GM21381 (cell line): Measurements from ENCODE around the gene SARDH.

ENCODE experiments used
- ATAC-seq: cut with Tn5 transposase; IDR thresholded peaks from one replicate; pipeline ENCODE4 v1.9.1; 2021; ENCODE audit warnings: mild to moderate bottlenecking, moderate library complexity; ENCODE audit not compliant: unreplicated experiment

The SARDH gene

DNA sequence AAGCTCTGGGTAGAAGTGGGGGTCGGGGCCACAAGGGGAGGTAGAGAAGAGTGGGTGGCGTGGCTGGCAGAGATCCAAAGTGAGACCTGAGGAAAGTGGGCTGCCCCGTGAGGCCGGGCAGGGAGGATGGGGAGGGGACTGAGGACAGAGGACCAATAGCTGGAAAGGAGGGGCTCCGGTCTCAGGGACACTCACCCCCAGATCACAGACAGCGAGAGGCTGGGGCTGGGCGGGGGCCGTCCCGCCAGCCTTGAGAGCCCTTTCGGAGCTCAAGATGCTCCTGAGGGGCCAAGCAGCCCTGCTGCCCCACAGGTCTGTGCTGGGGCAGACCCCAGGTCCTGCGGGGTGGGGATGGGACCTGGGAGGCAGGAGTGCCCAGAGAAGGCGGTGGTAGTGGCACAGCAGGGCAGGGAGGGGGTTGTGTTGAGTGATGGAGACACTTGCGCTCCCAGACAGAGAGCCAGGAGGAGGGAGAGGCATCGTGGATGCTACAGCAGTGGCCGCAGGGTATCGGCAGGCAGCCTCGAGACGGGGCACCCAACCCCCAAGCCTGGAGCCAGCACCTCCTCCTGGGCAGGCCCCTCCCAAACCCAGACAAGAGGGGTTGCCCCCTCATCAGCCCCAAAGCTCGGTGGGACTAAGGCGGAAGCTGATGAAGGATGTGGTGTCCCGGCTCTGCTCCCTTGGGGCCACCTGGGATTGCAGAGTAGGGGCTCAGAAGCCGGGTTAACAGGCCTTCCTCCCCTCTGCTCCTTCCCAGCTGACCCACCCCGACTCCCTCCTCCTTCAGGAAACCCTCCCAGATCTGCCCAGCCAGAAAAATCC lies 3.4 kb downstream of the SARDH start:
- no peak for ATAC-seq

DNA sequence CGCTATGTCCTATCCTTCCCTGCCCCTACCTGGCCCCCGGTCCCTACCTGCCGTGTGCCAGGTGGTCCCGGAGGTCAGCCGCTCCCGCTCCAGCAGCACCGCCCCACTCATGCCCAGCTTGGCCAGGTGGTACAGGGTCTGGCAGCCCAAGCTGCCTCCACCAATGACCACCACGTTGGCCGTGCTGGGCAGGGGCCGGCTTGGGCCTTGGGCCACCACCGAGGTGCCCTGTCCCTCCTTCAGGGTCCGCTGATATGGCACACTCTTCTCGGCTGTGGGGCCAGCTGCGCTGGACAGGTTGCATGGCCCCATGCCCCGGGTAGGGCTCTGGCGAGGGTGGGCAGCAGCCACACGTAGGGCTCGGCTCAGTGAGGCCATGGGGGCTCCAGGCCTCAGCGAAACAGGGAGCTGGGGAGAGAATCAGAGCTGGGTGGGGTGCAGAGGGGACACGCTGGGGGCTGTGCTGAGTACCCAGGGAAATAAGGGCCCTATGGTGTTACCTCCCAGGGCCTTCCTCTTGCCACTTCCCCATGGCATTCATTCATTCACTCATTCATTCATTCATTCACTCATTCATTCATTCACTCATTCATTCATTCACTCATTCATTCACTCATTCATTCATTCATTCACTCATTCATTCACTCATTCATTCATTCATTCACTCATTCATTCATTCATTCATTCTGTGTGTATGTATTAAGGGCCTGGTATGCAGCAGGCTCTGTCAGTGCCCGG lies 4.2 kb downstream of the SARDH start:
- ATAC-seq, result no peak

DNA sequence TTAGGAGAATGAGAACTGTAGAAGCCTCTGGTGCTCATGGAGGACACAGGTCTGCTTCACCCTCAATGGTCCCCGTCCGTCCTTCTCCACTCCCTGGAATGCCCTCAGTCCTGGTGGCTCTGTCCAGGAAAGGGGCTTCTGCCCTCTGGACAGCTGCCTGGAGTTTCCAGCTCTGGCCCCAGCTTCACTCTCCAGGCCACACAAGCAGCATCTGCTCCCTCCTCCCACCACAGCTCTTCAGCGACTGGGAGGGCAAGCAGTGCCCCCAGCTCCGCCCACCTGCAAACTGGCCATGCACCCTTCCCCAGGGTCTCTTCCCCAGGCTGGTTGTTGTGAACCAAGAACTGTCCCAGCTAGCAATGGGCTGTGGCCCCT lies 4.7 kb downstream of the SARDH start:
- ATAC-seq, result no peak

DNA sequence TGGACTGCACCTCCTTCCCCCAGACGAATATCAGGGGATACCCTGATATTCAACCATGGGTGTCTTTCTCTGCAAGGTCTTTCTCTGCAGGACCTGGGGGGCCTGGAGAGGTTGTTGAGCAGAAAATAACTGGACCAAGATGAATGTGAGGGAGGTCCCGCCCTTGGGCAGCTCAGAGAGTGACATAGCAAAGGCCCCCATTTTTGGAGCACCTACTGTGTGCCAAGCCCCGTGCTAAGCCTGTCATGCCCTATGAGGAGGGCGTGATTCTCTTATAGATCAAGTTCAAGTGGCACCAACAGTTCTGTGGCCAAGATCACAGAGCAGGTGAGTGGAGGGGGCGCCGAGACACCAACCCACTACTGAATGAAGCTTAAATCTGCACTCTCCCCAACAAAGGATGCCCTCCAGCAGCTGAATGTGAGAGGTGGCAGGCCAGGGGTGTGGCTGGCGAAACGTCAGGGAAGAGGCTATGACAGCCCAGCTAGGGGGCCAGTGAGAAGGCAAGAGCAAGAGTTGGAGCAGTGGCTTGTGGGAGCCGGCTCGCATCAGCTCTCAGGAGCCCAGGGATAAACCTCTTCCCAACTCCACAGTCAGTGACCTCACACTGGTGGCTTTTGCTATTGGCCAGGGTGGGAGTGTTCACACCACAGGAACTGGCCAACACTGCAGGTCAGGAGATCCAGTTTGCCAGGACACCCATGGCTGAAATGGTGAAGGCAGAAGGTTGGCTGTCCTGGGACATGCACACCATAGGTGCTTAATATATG lies 5.3 kb downstream of the SARDH start:
- ATAC-seq, result no peak

DNA sequence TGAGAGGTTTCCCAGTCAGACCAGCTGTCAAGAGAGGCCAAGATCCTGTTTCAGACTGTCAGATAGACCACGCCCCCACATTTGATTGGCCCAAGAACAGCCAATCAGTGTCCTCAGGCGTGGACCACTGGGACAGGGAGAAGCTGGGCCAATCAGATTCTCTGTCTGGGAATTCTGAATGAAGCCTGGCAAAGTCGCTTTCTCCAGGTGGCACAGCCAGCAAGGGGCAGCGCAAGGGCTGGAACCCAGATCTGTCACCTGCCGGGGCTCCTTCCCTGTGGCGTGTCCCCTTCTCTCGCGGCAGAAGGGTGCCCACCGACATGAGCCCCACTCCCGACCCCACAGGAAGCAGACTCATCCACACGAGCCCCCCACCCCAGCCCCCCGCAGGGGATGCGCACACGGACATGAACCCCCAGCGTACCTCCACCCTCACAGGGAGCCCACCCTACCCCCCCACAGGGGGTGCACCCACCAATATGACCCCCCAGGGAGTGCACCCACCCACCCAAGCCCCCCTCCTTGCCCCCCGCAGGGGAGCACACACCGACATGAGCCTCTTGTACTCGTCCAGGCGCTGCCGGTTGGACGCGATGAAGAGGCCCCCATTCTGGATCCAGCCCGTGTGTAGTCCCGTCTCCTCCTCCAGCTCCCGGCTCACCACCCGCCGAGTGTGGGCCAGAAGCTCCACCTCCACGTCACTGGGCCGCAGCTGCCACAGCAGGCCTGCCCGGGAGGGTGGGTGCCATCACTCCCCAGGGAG lies 6.1 kb downstream of the SARDH start:
- no peak for ATAC-seq

DNA sequence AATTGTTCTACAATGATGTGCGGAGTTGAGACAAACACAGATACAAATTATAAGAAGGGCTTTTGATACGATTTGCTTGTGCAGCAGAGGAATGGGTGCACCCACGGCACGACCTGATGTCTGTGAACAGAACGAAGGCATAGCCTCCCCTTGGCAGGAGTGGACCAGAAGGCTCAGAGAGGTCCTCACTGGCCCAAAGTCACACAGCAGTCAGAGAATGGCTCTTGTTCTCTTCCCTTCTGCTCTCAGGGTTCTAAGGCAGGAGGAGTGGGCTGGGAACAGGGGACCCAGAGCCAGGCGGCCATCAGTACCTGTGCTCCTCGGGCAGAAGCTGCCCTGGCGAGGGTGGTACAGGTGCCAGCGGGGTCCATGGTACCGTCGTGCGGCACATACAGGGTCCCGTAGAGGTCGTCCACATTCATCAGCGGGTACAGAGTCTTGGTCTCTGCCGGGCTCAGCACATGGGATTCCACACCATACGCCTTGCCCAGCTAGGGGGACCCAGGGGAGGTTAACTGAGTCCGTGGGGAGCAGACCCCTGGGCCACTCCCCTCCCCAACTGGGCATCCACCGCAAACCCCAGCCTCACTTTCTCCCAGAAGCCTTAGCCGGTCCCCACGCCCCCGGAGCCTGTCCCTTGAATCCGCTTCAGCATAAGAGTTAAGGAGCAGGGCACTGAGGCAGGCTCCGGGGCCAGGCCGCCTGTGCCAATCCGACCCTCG lies 7.0 kb downstream of the SARDH start:
- ATAC-seq, result no peak

DNA sequence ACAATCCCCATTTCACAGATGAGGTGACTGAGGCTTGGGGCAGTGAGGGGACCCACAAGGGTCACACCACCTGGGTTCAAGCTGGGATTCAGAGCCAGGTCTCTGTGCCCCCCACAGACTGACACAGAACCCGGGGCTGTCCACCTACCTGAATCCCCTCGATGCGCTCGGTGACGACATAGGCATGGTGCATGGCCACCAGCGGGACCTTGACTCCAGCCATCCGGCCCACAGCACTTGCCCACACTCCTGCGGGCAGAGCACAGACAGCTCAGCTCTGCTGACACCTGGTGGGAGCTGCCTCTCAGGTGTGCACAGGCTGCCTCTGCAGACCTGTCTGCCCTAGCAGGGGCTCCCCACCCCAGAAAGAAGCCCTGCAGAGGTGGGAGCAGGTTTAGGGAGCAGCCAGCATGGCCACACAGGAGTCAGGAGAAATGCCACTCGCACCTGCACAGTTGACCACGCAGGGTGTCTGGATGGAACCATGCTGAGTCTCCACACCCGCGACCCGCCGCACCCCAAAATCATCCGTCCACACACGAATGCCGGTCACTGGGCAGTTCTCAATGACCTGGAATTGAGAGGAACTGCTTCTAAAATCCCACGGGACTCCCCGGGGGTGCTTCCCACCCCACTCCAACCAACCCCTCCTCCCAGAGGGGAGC lies 8.4 kb downstream of the SARDH start:
- ATAC-seq, result no peak

DNA sequence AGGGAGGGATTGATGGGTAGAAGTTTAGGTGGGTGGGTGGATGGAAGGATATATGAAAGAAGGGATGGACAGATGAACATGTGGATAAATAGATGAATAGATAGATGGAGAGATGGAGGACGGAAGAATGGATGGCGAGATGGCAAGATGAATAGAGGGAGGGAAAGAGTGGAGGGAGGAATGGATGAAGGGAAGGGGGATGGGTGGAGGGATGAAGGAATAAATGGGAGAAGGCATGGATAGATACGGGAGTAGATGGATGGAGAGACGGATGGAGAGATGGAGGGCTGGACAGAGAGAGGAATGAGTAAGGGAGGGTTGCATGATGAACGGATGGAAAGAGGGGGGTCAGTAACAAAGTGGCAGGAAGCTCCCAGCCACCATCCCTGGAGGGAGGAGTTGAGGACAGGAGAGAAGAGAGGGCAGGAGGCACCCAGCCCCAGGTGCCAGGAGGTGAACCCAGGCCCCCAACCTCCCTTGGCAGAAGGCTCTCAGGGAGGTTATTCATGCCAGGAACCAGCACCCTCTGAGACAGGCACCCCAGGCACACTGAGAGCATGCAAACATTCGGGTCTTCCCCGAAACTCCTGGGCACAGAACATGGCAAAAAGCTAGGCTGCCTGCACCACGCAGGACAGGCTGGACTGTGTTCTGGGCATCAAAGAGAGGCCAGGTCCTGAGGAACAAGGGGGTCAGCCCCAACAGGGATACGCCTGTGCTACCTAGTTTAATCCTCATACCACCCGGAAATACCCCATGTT lies 9.1 kb downstream of the SARDH start:
- no peak for ATAC-seq

DNA sequence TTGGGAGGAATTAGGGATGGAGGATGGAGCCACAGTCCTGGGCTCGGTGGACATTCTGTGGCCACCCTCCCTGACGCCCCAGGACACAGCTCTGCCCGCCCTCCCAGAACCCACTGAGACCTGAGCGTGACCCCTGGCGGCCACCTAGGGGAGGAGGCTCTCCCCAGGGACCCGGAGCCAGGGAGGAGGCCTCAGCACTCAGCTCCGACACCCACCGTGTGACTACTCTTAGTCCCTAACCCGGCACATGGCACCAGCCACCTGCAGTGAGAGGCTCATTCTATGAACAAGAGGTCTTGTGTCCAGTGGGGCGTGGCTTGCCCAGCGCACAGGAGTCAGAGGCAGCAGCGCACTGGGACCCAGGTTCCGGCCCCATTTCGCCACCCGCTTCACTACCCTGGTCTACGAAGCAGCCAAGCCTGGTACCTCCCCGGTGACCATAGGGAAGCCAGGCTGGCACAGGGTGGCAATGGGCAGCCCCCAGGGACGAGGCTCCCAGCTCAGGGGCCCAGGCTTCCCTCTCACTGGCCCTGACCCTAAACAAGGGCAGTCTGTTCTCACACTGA lies 10.2 kb downstream of the SARDH start:
- ATAC-seq, result no peak

DNA sequence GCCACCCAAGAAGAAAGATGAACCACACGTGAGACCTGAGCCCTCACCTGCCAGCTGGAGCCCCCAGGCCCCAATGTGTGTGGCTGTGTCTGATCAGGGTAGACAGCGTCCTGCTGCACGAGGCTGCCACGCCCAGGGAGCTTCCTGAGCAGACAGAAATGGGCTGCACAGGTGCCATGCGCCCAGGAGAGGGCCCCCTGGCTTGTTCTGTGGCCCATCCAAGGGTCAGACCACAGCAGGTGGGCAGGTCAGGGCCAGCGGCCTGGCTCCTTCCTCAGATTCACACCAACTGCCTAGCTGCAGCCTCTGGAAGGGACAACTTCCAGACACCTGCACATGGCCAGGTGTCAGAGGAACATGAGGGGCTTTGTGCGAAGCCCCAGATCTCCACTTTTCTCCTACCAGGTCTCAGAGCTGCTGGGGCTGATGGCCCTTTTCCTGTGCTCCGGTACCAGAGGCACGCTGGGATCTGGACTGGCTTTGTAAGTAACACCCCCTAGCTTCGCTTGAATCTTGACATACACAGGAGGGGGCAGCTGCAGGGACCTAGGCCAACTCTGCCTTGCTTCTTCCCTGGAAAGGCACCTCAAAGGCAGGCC lies 10.8 kb downstream of the SARDH start:
- ATAC-seq, result no peak

DNA sequence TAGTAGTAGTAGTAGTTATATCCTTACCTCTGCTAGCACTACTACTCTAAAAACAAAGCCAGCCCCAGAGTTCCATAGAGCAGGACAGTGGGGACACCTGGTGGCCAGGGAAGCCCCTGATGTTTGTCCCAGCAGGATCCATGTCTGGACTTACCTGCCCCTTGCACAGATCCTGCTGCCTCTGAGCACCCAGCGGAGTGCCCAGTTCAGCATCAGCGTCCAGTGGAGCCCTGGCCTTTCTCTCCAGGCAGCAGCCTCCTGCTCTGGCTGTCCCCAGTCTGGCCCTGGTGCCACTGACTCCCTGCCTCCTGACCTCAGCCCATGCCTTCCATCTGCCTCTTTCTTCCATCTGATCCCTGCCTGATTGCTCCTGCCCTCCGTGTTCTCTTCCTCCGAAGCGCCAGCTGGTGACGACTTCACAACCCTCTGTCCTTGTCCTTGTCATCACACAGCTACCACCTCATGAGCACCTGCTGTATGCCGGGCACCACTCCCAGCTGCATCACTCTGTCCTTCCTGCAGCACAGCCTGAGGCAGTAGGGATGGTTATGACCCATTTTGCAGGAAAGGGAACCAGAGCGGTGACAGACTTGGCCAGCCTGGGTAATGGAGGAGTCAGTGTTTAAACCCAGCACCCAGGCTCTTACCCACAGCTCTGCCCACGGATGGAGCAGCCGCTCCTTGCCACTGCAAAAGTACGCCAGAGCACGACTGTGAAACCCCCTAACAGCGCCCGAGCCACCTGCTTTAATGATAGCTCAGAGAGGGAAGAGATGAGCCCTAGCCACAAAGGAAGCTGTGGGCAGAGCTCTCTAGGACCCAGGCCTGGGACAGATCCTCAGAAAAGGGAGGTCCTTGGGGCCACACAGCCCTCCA lies 11.5 kb downstream of the SARDH start:
- ATAC-seq, result no peak

DNA sequence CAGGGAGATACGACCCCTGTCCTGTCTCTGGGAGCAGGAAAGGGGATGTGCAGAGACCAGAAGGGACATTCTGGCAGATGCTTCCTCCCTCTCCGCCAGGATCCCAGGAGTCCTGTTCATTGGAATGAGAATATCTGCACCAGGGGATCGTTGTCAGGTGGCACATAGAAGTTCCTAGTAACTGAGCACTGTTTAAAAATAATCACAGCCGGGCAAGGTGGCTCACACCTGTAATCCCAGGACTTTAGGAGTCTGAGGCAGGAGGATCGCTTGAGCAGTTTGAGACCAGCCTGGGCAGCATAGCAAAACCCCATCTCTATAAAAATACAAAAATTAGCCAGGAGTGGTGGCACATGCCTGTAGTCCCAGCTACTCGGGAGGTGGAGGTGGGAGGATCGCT lies 12.3 kb downstream of the SARDH start:
- no peak for ATAC-seq

DNA sequence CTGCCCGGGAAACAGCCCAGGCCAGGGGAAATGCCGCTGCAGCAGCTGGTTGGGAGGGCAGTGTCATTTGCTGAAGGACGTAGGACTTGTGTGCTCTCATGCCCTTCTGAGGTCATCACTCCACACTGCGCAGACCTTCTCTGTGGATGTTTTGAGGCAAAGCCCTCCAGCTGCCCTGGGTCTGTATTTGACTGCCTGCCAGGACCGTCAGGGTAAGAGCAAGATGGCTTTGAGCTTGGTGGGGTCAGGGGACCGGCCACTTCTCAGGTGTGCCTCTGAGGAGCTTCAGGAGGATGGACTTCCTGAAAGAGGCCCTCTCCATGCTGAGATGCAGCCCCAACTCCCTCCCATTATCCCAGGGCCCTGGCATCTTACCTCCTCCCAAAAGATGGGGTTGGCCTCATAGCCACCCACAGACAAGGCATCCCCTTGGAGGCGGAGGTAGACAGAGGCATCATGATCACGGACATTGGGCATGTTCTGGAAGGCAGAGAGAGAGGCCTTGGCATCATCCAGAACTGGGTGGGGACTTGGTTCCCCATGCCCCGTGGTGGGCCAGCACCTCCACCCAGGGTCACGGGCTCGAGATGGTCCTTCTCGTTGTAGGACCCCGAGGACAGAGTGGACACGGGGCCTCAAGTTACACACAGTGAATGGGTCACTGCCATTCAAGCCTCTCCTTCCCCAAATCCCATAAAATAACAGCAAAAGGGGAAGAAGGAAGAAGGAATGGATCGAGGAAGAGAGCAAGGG lies 19.4 kb downstream of the SARDH start:
- ATAC-seq, result no peak

DNA sequence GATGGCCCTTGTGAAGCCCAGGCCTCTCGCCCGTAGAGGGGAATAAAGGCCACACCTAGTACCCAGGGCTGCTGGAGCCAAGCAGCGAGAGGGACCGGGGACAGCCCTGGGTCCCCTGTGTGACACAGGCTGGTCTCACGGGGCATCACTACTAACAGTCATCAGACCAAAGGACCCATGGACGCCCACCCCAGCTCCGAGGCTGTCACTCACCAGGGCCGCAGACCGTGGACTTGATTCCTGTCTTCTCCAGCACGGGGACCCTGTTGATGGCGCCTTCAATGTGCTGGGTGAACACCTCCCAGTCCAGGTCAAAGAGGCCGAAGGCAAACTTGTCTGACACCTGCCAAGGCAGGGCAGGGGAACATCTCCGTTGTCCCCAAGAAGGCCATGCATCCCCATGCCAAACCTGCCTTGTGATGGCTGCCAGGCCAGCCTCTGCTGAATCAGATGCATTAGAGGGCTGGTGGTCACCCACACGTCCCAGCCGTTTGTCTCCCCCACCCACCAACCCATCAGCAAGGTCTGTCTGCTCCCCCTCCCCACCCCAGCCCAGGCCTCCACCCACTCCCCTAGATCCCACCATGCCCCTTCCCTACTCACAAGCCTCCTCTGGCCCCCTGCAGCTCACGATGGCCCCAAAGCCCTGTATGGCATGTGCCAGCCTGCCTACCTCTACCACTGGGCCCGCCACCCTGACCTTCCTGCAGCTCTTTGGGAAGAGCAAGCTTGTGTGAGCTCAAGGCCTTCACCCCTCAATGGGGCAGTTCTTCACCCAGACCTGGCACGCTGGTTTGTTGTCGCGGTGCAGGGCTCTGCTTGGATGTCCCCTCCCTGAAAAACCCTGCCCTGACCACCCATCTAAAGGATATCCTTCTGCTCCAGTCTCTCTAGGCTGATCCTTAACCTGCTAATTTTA lies 20.8 kb downstream of the SARDH start:
- no peak for ATAC-seq

DNA sequence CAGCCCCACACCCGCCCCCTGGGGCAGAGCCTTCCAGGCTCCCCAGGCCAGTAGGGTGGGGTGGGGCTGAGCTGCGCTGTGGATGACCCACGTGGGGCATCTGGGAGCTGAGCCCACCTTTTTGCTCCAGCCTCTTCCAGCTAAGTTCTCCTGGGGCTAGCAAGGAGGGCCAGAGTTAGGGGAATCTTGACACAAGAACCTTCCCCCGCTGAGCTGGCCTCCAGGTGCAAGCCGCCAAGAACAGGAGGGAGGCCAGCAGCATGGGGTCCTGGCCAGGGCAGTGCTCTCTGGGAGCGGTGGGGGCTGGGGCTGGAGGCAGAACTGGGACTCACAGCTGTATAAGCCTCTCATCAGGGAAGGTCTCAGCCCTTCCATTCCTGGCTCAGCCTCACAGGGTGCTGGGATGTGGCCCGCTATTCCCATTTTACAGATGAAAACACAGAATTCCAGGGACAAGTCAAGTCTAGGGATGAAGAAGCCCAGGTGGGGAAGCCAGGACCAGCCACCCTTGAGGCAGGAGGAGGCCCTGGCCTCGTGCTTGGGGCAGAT lies 21.5 kb downstream of the SARDH start:
- no peak for ATAC-seq
